ENCODE results near the gene OCEL1. TPM values are rescaled to one million over a fixed set of nuclear protein-coding genes. Genes with fewer than 3 reads are reported as not detected.
"Not testable (repeated sequence)": the region's sequence is repeated elsewhere in the genome, so short reads cannot be mapped to it uniquely, and the experiment has no call there.

Gene OCEL1
- polyA plus RNA-seq, 3 donors = 17.5 to 21.2 (median 20.3) TPM

- no peak for DNase-seq (ENCODE audit: extremely low read depth in 1 of 11, low read depth in 9 of 11, low spot score in 4 of 11)
These were observed 24.0 kb downstream of the OCEL1 start for GRCh38 chr19:17249887-17250548.

GRCh38 chr19:17254636-17255035 is 28.6 kb downstream of the OCEL1 start:
- no peak for DNase-seq (ENCODE audit: extremely low read depth in 1 of 11, low read depth in 9 of 11, low spot score in 4 of 11)

- no peak for DNase-seq (ENCODE audit: extremely low read depth in 1 of 11, low read depth in 9 of 11, low spot score in 4 of 11)
These were observed 29.2 kb downstream of the OCEL1 start for GRCh38 chr19:17255150-17255621.

GRCh38 chr19:17256130-17256529 is 30.1 kb downstream of the OCEL1 start:
- DNase-seq (ENCODE audit: extremely low read depth in 1 of 11, low read depth in 9 of 11, low spot score in 4 of 11) = no peak

- no peak for DNase-seq (ENCODE audit: extremely low read depth in 1 of 11, low read depth in 9 of 11, low spot score in 4 of 11)
These were observed 33.2 kb downstream of the OCEL1 start for GRCh38 chr19:17259118-17259780.

- DNase-seq (ENCODE audit: extremely low read depth in 1 of 11, low read depth in 9 of 11, low spot score in 4 of 11) = no peak
These were observed 33.9 kb downstream of the OCEL1 start for GRCh38 chr19:17259934-17260333.

- DNase-seq (ENCODE audit: extremely low read depth in 1 of 11, low read depth in 9 of 11, low spot score in 4 of 11) = peak in 1 of 11 donors; percentile 56
These were observed 34.9 kb downstream of the OCEL1 start for GRCh38 chr19:17260842-17261325.

- DNase-seq (ENCODE audit: extremely low read depth in 1 of 11, low read depth in 9 of 11, low spot score in 4 of 11) = no peak
These were observed 36.5 kb downstream of the OCEL1 start for GRCh38 chr19:17262557-17262956.

- DNase-seq (ENCODE audit: extremely low read depth in 1 of 11, low read depth in 9 of 11, low spot score in 4 of 11) = no peak
These were observed 38.0 kb downstream of the OCEL1 start for GRCh38 chr19:17263712-17264640.

- DNase-seq (ENCODE audit: extremely low read depth in 1 of 11, low read depth in 9 of 11, low spot score in 4 of 11) = no peak
These were observed 38.6 kb downstream of the OCEL1 start, which contains the start of gene USHBP1 for GRCh38 chr19:17264641-17264979. Gene USHBP1, minus strand, starts transcription at chr19:17264745. Its CDS starts 446 bp downstream, at chr19:17264299.

GRCh38 chr19:17266026-17266425 is 40.0 kb downstream of the OCEL1 start:
- no peak for DNase-seq (ENCODE audit: extremely low read depth in 1 of 11, low read depth in 9 of 11, low spot score in 4 of 11)

GRCh38 chr19:17266589-17266974 is 40.6 kb downstream of the OCEL1 start:
- DNase-seq (ENCODE audit: extremely low read depth in 1 of 11, low read depth in 9 of 11, low spot score in 4 of 11) = no peak

- DNase-seq (ENCODE audit: extremely low read depth in 1 of 11, low read depth in 9 of 11, low spot score in 4 of 11) = peak; percentile 85 to 98 (median 96)
These were observed 41.2 kb downstream of the OCEL1 start, which contains the start of gene BABAM1 for GRCh38 chr19:17266975-17267788. Gene BABAM1, plus strand, starts transcription at chr19:17267443. Its CDS starts 1,364 bp downstream, at chr19:17268807.

- DNase-seq (ENCODE audit: extremely low read depth in 1 of 11, low read depth in 9 of 11, low spot score in 4 of 11) = no peak
These were observed 42.7 kb downstream of the OCEL1 start for GRCh38 chr19:17268754-17269153.

- DNase-seq (ENCODE audit: extremely low read depth in 1 of 11, low read depth in 9 of 11, low spot score in 4 of 11) = not testable (repeated sequence)
These were observed 48.9 kb downstream of the OCEL1 start for GRCh38 chr19:17274892-17275291.

GRCh38 chr19:17275441-17276175 is 49.6 kb downstream of the OCEL1 start:
- no peak for DNase-seq (ENCODE audit: extremely low read depth in 1 of 11, low read depth in 9 of 11, low spot score in 4 of 11)
